GM21529 (cell line): ENCODE measurements around the gene ZFP57.
A peak's percentile ranks its signal among the peaks of the same experiment; 100 is the strongest.

Experiments used
- ATAC-seq: cut with Tn5 transposase; IDR thresholded peaks from one replicate; pipeline ENCODE4 v1.9.1; 2021; ENCODE audit not compliant: unreplicated experiment

Gene ZFP57

DNA sequence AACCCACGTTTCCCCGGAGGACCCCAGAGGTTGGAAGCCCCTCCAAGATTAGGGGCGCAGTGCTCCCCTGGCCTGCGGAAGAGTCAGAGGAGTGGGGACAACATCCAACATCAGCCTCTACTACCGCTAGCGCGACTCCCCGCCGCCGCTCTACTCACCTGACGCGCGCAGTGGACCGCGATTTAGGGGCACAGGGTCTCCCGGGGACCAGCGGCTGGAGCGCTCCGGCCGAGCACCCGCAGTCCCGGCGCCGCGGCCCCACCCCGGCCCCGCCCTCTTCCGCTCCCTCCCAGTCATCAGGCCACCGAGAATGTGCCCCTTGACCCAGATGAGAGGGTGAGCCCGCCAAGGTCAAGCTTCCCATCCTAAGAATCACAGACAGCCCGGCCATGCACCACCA lies at the start of gene ZFP57:
Gene ZFP57 (minus strand): TSS at position 249 of the 400 bp plus-strand sequence. CDS start 4,149 bp downstream, outside the sequence.
- ATAC-seq: no peak

DNA sequence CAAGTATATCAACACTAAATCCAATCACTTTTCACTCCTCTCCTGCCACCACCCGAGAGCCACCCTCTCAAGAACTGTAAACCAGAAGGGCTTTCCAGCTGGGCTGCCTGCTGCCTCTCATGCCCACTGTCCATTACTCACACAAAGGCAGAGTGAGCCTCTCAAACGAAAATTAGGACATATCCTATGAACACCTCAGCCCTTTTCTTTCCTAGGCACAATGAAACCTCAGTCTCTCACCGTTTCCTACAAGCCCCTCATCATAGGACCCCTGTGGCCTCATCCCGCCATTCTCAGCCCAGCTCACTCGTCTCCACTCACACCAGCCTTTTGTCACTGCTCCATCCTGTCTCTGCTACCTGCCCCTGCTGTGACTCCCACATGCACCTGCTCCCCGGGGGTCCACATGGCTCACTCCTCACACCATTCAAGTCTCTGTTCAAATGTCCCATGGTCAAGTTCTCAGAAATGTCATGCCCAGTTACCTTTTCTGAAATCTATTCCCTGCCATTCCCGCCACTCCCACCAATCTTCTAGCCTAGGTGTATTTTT lies 49.7 kb upstream of the ZFP57 start:
- no peak for ATAC-seq

DNA sequence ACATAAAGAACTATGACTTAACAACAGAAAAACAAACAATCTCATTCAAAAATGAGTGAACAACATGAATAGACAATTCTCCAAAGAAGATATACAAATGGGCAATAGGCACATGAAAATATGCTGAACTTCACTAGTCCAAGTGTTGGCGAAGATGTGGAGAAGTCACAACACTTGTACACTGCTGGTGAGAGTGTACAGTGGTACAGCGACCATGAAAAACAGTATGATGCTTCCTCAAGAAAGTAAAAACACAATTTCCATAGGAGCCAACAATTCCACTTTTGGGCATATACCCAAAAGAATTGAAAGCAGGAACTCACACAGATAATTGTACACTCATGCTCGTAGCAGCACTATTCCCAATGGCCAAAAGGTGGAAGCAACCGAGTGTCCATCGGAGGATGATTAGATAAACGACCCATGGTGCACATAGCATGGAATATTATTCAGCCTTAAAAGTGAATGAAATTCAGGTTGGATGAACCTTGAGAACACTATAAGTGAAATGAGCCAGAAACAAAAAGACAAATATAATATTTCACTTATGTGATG lies 48.9 kb upstream of the ZFP57 start:
- no peak for ATAC-seq

DNA sequence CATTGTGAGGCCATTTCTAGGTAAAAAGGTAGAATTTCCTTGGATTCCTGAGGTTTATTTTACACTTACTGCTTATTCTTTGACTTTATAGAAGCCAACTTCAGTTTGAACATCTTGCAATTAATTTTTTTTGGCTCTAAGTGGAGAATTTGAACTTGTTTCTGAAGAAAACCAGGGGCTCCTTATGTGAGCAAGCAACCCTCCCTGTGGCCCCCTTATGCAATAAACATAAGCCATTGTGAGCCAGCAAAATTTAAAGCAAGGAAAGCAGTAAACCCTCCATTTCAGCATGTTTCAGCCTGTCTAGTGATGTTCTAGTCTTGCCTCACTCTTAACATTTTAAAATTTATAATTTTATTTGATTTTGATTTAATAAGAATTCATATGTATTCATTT lies 47.9 kb upstream of the ZFP57 start:
- no peak for ATAC-seq

DNA sequence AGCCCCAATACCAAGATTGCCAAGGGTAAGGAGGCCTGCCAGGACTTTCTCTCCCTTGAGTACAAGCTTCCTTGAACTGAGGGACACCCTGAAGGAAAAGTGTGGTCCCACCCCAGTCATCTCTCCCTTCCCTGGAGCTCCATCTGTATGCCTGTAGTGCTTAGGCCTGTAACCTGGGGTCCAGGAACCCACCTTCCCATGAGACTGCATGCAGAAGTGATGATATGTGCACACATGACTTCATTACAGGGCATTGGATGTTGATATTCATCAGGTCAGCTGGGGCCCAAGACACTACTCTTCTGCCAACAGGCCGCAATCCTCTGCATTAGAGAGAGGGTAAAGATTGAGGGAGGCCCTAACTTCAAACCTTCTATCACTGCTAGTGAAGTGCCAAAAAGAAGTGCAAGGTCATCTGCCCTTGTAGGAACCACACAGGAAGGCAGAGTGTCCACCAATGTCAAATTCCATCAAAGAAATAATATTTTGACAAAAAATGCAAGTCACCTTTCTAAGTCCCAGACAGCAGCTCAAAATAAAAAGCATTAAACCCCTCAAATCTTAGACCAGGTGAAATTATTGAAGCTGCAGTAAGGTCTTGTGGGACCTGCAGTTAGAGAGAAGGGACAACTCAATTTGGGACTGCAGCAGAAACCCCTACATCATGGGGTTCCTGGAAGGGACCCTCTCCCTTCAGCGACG lies 47.4 kb upstream of the ZFP57 start:
- no peak for ATAC-seq

DNA sequence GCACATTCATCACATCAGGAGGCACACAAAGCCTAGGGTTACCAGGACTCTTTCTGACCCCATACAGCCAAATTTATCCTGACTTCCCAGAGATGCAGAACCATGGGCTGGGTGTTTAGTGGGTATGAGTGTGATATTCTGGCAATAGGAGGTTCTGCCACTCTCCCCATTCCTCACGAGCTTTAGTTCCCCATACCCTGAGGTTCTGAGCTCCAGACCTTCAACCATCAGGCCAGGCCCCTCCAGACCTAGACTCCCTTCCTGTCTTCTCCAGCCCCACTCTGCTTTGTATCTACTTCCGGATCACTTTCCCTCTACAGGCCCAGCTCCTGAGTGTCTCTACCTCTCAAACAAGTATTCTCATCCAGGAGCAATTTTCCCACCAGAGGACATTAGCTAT lies 46.7 kb upstream of the ZFP57 start:
- ATAC-seq: no peak

DNA sequence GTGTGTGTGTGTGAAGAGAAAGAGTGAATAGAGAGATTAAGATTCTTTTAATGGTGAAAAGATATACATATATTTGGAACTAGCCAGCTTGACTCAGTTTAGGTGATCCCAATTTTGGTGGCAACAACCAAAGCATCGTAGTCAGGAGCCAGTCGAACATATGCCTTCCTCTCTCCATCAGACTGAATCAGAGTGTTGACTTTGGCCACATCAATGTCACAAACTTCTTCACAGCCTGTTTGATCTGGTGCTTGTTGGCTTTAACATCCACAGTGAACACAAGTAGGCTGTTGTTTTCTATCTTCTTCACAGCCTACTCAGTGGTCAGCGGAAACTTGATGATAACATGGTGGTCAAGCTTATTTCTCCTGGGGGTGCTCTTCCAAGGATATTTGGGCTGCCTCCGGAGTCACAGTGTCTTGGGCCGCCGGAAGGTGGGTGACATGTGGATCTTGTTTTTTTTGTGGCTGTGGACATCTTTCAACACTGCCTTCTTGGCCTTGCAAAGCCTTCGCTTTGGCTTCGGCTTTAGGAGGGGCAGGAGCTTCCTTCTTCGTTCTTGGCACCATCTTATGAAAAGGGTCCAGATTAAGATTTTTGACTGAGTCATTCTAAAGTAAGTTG lies 45.7 kb upstream of the ZFP57 start:
- ATAC-seq: no peak

DNA sequence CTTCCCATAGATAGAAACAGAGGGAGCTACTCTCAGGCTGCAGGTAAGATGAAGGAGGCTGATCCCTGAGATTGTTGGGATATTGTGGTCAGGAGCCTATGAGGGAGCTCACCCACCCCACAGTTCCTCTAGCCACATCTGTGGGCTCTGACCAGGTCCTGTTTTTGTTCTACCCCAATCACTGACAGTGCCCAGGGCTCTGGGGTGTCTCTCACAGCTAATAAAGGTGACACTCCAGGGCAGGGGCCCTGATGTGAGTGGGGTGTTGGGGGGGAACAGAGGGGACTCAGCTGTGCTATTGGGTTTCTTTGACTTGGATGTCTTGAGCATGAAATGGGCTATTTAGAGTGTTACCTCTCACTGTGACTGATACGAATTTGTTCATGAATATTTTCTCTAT lies 45.0 kb upstream of the ZFP57 start:
- no peak for ATAC-seq

DNA sequence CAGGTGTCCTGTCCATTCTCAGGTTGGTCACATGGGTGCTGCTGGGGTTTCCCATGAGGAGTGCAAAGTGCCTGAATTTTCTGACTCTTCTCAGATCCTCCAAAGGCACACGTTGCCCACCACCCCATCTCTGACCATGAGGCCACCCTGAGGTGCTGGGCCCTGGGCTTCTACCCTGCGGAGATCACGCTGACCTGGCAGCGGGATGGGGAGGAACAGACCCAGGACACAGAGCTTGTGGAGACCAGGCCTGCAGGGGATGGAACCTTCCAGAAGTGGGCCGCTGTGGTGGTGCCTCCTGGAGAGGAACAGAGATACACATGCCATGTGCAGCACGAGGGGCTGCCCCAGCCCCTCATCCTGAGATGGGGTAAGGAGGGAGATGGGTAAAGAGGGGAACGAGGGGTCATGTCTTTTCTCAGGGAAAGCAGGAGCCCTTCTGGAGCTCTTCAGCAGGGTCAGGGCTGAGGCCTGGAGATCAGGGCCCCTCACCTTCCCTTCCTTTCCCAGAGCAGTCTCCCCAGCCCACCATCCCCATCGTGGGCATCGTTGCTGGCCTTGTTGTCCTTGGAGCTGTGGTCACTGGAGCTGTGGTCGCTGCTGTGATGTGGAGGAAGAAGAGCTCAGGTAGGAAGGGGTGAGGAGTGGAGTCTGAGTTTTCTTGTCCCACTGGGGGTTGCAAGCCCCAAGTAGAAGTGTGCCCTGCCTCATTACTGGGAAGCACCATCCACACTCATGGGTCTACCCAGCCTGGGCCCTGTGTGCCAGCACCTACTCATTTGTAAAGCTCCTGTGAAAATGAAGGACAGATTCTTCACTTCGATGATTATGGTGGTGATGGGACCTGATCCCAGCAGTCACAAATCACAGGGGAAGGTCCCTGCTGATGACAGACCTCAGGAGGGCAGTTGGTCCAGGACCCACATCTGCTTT lies 44.3 kb upstream of the ZFP57 start:
- ATAC-seq: no peak

DNA sequence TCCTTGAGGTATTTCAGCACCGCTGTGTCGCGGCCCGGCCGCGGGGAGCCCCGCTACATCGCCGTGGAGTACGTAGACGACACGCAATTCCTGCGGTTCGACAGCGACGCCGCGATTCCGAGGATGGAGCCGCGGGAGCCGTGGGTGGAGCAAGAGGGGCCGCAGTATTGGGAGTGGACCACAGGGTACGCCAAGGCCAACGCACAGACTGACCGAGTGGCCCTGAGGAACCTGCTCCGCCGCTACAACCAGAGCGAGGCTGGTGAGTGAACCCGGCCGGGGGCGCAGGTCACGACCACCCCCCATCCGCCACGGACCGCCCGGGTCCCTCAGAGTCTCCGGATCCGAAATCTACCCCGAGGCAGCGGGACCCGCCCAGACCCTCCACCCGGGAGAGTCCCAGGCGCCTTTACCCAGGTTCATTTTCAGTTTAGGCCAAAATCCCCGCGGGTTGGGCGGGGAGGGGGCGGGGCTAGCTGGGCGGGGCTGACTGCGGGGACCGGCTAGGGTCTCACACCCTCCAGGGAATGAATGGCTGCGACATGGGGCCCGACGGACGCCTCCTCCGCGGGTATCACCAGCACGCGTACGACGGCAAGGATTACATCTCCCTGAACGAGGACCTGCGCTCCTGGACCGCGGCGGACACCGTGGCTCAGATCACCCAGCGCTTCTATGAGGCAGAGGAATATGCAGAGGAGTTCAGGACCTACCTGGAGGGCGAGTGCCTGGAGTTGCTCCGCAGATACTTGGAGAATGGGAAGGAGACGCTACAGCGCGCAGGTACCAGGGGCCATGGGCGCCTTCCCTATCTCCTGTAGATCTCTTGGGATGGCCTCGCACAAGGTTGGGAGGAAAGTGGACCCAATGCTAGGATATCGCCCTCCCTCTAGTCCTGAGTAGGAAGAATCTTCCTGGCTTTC lies 43.0 kb upstream of the ZFP57 start:
- peak; percentile 35 for ATAC-seq

DNA sequence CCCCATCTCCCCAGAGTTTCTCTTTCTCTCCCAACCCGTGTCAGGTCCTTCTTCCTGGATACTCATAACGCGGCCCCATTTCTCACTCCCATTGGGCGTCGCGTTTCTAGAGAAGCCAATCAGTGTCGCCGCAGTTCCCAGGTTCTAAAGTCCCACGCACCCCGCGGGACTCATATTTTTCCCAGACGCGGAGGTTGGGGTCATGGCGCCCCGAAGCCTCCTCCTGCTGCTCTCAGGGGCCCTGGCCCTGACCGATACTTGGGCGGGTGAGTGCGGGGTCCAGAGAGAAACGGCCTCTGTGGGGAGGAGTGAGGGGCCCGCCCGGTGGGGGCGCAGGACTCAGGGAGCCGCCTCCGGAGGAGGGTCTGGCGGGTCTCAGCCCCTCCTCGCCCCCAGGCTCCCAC lies 42.3 kb upstream of the ZFP57 start, which contains the start of gene HLA-F:
Gene HLA-F (plus strand): TSS at position 173 of the 404 bp plus-strand sequence. CDS start 30 bp downstream, at position 203.
- peak; percentile 91 for ATAC-seq

DNA sequence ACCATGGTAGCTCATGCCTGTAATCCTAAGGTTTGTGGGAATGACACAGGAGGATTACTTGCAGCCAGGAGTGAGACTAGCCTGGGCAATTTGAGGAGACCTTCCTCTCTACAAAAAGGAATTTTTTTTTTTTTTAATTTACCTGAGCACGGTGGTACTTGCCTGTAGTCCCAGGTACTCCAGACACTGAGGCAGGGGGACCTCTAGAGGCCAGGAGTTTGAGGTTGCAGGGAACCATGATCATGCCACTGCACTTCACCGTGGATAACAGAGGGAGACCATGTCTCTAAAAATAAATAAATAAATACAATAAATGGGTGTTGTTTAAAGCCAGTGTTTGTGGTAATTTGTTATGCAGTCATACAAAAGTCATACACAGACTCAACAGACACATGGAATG lies 39.9 kb upstream of the ZFP57 start:
- ATAC-seq: no peak

DNA sequence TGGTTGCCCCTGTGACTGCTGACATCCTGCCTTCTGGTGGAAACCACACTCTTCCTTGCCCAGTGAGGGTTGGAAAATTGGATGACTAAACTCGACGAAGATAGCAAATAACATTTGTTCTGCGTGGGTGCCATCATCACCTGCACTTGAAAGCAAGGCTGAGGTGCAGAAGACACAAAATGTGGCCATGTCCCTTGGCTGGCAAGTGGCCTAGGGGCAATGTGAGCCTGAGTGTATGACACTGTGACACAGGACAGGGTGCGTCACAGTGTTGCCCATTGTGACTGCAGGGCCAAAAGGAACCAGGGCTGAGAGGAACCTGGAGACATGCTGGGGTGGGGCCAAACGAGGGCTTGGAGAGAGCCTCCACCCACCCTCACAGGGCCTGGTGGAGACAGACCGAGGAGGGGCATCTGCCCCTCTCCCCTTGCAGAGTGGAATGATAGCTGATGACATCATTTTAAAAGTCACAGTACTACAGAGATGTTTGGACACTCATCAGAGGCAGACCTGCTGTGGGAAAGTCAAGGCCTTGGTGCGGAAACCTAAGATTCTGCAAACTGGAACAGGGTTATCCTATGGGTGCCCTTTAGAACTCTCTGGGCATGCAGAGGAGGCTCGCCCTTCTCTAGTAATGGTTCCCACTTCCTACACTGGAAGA lies 29.5 kb upstream of the ZFP57 start:
- ATAC-seq: no peak

DNA sequence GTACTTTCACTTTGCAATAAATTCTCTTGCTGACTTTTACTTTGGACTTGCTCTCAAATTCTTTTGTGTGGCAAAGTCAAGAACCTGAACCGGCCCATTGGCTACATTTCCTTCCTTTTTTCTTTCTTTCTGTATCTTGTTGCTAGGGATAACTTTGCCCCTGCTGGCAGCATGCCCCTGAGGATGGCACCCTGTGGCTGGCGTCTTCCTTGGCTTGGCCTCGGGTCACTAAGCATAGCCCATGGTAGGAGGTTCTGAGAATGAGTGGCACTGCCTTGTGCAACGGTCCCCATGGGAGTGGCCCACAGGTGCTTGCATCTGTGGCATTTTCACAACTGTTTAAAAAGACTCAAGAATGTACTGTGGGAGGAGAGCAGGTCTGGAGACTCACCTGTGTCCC lies 28.2 kb upstream of the ZFP57 start:
- no peak for ATAC-seq

DNA sequence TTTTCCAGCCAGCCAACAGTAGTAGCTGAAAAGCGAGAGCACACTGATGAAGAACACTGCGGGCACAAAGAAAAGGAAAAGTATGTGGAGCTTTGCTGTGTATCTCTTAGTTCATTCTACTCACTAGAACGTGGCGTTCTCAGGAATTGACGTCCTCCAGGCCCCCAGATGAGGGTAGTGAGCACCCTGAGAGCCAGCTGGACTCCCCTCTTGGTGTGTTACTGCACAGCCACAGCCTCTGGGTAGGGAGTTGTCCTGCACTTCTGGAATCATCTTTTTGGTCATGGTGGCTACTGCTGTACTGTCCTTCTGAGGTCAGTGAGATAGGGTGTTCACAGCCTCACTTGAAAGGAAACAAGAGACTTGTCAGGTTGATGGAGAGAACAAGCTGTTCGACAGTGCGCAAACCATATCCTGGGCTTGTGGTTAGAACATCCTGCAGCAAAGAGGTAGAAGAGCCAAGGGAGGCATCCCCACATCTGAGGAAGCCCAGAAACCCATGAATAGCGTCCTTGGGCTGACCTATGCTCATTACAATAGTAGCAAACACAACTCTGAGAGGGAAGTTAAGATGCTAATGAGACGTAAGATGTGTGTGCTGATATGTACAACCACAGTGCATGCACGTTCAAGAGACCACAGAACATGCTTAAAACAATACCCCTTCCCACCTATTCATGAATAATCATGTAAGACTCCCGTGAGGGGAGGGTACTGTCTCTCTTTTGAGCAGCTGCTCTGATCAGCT lies 27.7 kb upstream of the ZFP57 start:
- no peak for ATAC-seq

DNA sequence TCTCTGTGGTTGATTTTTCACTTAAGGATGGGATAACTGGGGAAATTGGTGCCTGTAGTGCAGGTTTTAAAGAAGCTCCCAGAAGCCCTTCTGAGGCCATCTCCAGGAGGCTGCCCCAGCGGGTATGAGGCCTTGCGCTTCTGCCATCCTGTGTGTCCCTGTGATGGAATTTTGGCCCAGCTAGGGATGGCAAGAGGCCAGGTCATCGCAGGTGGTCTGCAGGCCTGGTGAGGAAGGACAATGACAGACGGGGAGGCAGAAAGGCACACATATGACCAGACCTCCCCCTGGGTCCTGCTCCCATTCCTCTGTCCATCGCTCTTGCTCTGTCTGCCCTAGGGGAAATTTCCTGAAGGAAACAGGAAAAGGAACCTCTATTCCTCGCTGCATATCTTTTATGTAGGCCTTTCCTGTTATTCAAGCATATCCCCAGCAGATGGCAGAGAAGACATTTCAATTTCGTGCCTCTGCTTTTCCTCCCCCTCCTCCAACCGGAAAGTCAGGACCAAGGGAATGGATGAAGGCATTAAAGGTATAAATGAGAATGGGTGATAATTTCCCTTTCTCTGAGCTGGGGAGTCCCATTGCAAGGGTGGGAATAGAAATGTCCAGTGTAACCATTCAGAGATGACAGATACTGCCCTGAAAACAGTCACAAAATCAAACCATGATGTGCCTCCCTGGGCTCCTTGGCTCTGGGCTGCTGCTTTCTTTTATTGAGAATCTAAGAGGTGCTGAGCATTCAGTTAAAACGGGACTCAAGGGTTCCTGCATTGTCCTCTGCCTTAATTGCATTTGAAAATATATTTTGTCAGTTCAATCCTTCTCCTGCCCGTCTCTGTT lies 24.7 kb upstream of the ZFP57 start:
- no peak for ATAC-seq

DNA sequence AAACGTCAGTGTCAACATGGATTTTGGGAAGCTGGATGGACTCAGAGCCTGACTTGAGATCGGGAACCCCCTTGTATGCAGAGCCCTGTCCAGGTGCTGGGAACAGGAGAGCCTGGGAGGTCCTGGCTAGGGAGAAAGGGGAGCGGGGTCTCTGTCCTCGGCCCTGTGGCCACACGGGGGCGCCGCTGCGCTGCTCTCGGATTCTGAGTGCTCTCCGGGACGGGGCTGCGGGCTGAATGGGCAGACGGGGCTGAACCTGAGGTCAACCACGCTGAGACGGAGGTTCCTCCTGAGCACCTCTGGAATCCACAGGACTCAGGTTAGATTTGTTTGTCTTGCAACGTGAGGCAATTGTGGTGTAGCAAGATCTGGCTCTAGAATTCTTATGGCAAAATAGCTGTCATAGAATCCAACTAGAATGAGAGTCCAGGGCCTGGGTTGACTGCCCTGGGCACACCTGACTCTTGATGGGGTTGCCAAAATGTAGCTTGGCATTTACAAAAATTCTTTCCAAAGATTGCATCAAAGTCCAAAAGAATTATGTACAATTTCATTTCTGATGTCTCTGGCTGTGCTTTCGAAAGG lies 21.7 kb upstream of the ZFP57 start:
- ATAC-seq: peak; percentile 69
